Fibroblast of villous mesenchyme (primary cell): ENCODE data around the gene PABPN1L. TPM values are rescaled to one million over a fixed set of nuclear protein-coding genes. Genes with fewer than 3 reads are reported as not detected.

Source experiments
- DNase-seq: peaks from one replicate; pipeline ENCODE4 v3.0.0-alpha.2; 2010; ENCODE audit warnings: low read depth
- H3K4me3 ChIP-seq: 2 replicates; pipeline ENCODE4 v1.5.1; 2011; ENCODE audit warnings: low read depth, mild to moderate bottlenecking, low read length
- CTCF ChIP-seq: IDR thresholded peaks from 2 replicates; pipeline ENCODE4 v1.5.1; 2012; ENCODE audit warnings: low read depth, mild to moderate bottlenecking, low read length; ENCODE audit not compliant: insufficient read depth
- total RNA-seq: library from RNA; depleted of rRNA; stranded (reverse); fragments of >200 nt; gene quantifications from 2 replicates; pipeline ENCODE4 v1.2.3, GENCODE V29; 2012

Gene PABPN1L
- total RNA-seq, 1 donor: not detected

GRCh38 chr16:88882358-88883030 lies 16.0 kb upstream of the PABPN1L start:
- DNase-seq: no peak
- no peak for TF ChIP-seq CTCF
- H3K4me3 ChIP-seq: no peak overlapping the region

- no peak for DNase-seq
- TF ChIP-seq CTCF: no peak
- H3K4me3 ChIP-seq: no peak overlapping the region
Observed at GRCh38 chr16:88881675-88882357, 15.4 kb upstream of the PABPN1L start.

GRCh38 chr16:88881007-88881615 lies 14.7 kb upstream of the PABPN1L start:
- no peak overlapping the region for H3K4me3 ChIP-seq
- TF ChIP-seq CTCF: no peak
- no peak for DNase-seq

GRCh38 chr16:88880226-88881006 lies 14.0 kb upstream of the PABPN1L start:
- DNase-seq: no peak
- TF ChIP-seq CTCF: no peak
- H3K4me3 ChIP-seq: no peak overlapping the region

GRCh38 chr16:88879788-88880055 lies 13.3 kb upstream of the PABPN1L start:
- no peak for DNase-seq
- TF ChIP-seq CTCF: no peak
- H3K4me3 ChIP-seq: no peak overlapping the region

GRCh38 chr16:88878967-88879787 lies 12.7 kb upstream of the PABPN1L start:
- no peak overlapping the region for H3K4me3 ChIP-seq
- no peak for DNase-seq
- TF ChIP-seq CTCF: no peak
